Muscle layer of duodenum (tissue), 2 donors: Measurements from ENCODE around the gene MAGI2.

ENCODE experiments used
- H3K27ac ChIP-seq: one replicate; pipeline ENCODE4 v1.7.0; 2013; ENCODE audit warnings: mild to moderate bottlenecking, low read length
- H3K27me3 ChIP-seq: one replicate; pipeline ENCODE4 v1.7.0; 2013; ENCODE audit warnings: low read depth, mild to moderate bottlenecking, control low read depth, low read length
- H3K36me3 ChIP-seq, 2 donors: one replicate each; pipeline ENCODE4 v1.7.0; 2013; ENCODE audit warnings: low read length in 2 of 2, control low read depth in 1 of 2, mild to moderate bottlenecking in 1 of 2; ENCODE audit not compliant: insufficient read depth in 2 of 2, control insufficient read depth in 1 of 2
- H3K4me1 ChIP-seq, 2 donors: one replicate each; pipeline ENCODE4 v1.7.0; 2013; ENCODE audit warnings: low read length in 2 of 2, mild to moderate bottlenecking in 2 of 2, control low read depth in 1 of 2, moderate library complexity in 1 of 2; ENCODE audit not compliant: insufficient read depth in 2 of 2, control insufficient read depth in 1 of 2
- H3K4me3 ChIP-seq, 2 donors: one replicate each; pipeline ENCODE4 v1.7.0; 2013; ENCODE audit warnings: low read length in 2 of 2, low read depth in 1 of 2, mild to moderate bottlenecking in 1 of 2
- H3K9me3 ChIP-seq, 2 donors: one replicate each; pipeline ENCODE4 v1.7.0; 2013; ENCODE audit warnings: low read length in 2 of 2, control low read depth in 1 of 2, mild to moderate bottlenecking in 1 of 2; ENCODE audit not compliant: control insufficient read depth in 1 of 2
- donor health status: healthy.

The MAGI2 gene

GRCh38 chr7:79334841-79335240, 118.6 kb downstream of the MAGI2 start:
- Histone ChIP-seq H3K27ac (no peak overlapping the region), H3K4me3 (no peak overlapping the region), H3K9me3 (no peaks in the 10 kb centered on the region), H3K36me3 (no peaks in the 10 kb centered on the region), H3K4me1 (no peaks in the 10 kb centered on the region), H3K27me3 (no peaks in the 10 kb centered on the region)

GRCh38 chr7:79334334-79334733, 119.1 kb downstream of the MAGI2 start:
- Histone ChIP-seq H3K27me3 (no peaks in the 10 kb centered on the region), H3K36me3 (no peaks in the 10 kb centered on the region), H3K9me3 (no peaks in the 10 kb centered on the region), H3K4me1 (no peaks in the 10 kb centered on the region), H3K27ac (no peak overlapping the region), H3K4me3 (no peak overlapping the region)

DNA sequence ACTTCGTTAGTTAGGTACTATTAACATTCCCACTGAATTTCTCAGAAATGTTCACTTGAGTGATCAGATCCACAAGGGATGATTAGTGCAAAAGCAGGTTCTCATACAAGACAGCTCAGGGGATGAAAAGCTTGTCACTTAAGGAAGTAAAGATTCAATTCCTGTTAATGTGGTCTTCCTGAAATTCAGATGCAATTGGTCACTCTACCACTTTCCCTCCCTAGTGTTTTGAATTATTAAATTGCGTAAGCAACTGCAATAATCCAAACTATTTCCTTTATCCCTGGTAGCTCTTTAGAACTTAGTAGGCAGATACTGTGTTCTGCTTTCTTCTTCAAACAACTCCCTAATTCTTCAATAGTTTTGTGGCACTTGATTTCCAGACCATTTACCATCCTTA, 121.4 kb downstream of the MAGI2 start:
- Histone ChIP-seq H3K4me1 (no peaks in the 10 kb centered on the region), H3K27ac (no peak overlapping the region), H3K27me3 (no peaks in the 10 kb centered on the region), H3K9me3 (no peaks in the 10 kb centered on the region), H3K4me3 (no peak overlapping the region), H3K36me3 (no peaks in the 10 kb centered on the region)

DNA sequence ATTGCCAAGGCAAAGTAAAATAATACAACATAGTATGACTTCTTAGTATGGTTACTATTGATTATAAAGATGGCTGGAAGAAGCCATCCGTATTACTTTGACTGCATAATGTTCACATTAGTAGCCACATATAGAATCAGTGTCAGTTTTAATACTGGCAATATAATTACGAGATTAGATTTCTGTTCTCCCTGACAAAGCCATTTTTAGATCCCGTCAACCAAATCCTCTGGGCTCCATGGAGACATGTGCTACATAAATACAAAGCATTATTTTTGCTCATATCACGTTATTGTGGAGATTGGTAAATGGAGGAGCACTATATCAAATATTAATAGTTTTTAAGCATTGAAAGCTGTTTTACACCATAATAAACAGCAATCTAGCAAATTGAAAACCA, 124.0 kb downstream of the MAGI2 start:
- Histone ChIP-seq H3K9me3 (no peaks in the 10 kb centered on the region), H3K27me3 (no peaks in the 10 kb centered on the region), H3K27ac (no peak overlapping the region), H3K4me3 (no peak overlapping the region), H3K4me1 (no peaks in the 10 kb centered on the region), H3K36me3 (no peaks in the 10 kb centered on the region)

DNA sequence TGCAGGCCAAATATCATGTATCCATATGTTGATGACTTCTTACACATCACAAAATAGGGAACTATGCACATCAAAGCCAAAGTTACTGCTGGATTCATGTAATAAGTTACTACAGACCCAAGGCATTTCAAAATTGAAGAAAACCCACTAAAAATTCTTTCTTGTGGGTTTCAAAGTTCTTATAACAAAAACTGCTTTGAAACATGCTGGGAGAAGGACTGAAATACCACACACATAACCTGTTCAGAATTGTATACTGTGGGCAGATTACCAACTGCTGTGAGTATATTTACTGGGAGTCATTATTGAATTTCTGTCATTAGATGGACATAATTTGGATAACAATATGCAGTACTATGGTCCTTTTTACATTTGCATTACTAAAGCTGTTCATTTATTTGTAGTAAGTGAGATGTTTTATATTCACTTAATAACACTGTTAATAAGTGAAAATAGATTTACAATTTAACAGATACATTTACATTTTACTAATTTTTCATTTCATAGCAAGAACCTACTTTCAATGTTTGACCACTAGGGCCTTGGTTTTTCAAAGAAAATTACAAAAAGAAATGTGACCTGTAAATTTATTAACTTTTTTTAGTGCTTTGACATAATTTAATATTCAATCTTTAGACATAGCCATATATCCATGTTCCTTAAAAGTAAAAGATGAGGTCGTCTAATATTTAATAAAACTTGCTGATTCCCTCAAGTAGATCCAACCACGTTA, 132.6 kb downstream of the MAGI2 start:
- Histone ChIP-seq H3K4me3 (no peak overlapping the region), H3K27ac (no peak overlapping the region), H3K27me3 (no peaks in the 10 kb centered on the region), H3K9me3 (no peaks in the 10 kb centered on the region), H3K4me1 (no peaks in the 10 kb centered on the region), H3K36me3 (no peaks in the 10 kb centered on the region)

DNA sequence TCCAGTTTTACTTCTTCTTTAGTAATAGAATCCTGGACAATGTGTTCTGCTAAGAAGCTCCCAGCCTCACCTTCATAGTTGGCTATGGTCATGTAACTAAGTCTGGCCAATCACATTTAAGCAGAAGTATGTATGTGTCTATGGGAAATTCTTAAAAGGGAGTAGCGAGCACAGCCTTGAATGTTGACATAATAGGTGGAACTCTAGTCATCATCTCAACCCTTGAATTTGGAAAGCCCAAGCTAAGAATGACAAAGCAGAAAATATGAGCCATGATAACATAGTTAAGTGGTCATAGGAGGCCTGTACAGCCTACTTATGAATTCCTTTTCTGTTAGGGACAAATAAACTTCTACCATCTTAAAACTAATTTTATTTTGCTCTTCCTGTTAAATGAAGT, 134.1 kb downstream of the MAGI2 start:
- no peaks in the 10 kb centered on the region for H3K27me3 ChIP-seq
- H3K4me3 ChIP-seq, result no peak overlapping the region
- no peak overlapping the region for H3K27ac ChIP-seq
- no peaks in the 10 kb centered on the region for H3K9me3 ChIP-seq
- peaks cover 0 to 4% of the 10 kb centered on the region in 2 donors for H3K4me1 ChIP-seq
- no peaks in the 10 kb centered on the region for H3K36me3 ChIP-seq

- Histone ChIP-seq H3K9me3 (no peaks in the 10 kb centered on the region), H3K27me3 (no peaks in the 10 kb centered on the region), H3K4me3 (no peak overlapping the region), H3K36me3 (no peaks in the 10 kb centered on the region), H3K27ac (no peak overlapping the region), H3K4me1 (peaks cover 0 to 4% of the 10 kb centered on the region in 2 donors)
Observed at GRCh38 chr7:79317728-79318127, 135.7 kb downstream of the MAGI2 start.

DNA sequence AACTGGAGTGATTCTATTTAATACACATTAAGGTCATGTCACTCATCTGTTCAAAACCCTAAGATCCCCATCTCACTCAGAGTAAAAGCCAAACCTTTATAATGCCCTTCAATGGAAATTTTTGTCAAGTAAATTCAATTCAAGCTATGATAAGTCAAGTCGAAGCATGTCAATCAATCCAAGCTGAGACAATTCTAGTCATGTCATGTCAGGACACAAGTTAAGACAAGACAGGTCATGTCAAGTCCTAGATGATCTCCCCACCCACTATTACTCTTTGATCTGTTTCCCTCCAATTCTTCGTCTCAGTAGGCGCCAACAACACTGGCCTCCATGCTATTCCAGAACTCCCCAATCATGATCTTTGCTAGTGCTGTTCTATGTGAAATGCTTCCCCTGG, 141.4 kb downstream of the MAGI2 start:
- no peak overlapping the region for H3K4me3 ChIP-seq
- no peak overlapping the region for H3K27ac ChIP-seq
- H3K9me3 ChIP-seq, result no peaks in the 10 kb centered on the region
- H3K27me3 ChIP-seq, result no peaks in the 10 kb centered on the region
- H3K36me3 ChIP-seq, result no peaks in the 10 kb centered on the region
- H3K4me1 ChIP-seq, result peaks cover 0 to 4% of the 10 kb centered on the region in 2 donors

GRCh38 chr7:79308192-79308591, 145.3 kb downstream of the MAGI2 start:
- Histone ChIP-seq H3K4me3 (no peak overlapping the region), H3K4me1 (no peaks in the 10 kb centered on the region), H3K27me3 (no peaks in the 10 kb centered on the region), H3K27ac (no peak overlapping the region), H3K36me3 (no peaks in the 10 kb centered on the region), H3K9me3 (no peaks in the 10 kb centered on the region)

DNA sequence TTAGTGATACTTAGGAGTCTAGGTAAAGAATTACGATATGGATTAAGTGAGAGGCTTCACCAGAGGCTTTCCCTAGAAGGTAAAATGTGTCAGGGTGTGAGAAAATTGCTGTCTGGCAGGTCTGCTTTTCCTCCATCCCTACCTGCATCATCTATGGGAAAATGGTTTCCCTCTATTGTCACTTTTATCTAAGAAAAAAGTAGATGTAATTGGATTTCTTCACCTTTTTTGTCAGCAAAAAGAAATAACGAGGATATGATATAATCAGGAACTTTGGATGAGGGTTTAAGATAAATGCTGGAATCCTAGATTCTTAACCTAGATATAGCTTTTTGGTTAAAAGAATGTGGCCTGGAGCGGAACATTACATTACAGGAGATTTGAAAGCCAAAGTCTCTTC, 146.1 kb downstream of the MAGI2 start:
- H3K4me3 ChIP-seq, result no peak overlapping the region
- no peaks in the 10 kb centered on the region for H3K4me1 ChIP-seq
- H3K36me3 ChIP-seq, result no peaks in the 10 kb centered on the region
- H3K27ac ChIP-seq, result no peak overlapping the region
- H3K9me3 ChIP-seq, result no peaks in the 10 kb centered on the region
- no peaks in the 10 kb centered on the region for H3K27me3 ChIP-seq

DNA sequence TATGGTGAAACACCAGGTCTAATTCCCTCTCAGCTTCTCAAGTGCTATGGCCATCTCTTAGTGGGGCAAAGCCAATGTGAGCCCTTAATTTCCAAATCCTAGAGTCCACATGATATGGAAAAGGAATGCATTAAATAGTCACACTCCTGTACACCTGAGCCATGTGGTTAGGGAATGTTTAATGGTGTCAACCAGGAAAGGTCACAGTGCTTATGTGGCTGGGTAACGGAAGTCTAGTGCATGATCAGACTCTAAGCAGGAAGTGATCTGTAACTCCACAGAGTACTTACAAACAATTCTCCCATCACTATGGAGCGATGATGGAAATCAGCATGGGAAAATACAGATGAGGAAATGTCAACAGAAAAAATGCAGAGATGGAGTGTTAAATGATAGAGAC, 148.8 kb downstream of the MAGI2 start:
- H3K4me1 ChIP-seq, result no peaks in the 10 kb centered on the region
- H3K4me3 ChIP-seq, result no peak overlapping the region
- H3K27ac ChIP-seq, result no peak overlapping the region
- no peaks in the 10 kb centered on the region for H3K36me3 ChIP-seq
- no peaks in the 10 kb centered on the region for H3K9me3 ChIP-seq
- H3K27me3 ChIP-seq, result no peaks in the 10 kb centered on the region

DNA sequence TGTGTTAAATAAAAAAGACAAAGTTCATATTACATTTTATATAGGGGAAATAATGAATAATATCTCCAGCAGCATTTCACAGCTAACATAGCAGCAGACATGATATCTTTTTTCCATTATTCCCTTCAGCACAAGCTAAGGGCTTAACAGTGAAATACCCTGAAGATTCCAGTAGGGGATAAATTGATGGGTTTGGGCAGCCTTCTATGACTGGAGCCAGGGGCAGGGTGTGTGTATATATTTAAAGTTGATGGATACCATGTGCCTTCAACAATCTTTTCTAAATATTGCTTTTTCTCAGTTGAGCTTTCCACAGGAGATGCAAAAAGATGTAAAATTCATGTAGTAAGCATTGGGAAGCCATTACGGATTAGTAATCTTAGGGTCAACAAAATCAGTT, 151.2 kb downstream of the MAGI2 start:
- H3K9me3 ChIP-seq, result no peaks in the 10 kb centered on the region
- no peak overlapping the region for H3K4me3 ChIP-seq
- H3K4me1 ChIP-seq, result no peaks in the 10 kb centered on the region
- H3K36me3 ChIP-seq, result no peaks in the 10 kb centered on the region
- H3K27ac ChIP-seq, result no peak overlapping the region
- H3K27me3 ChIP-seq, result no peaks in the 10 kb centered on the region
